Tongue (tissue), 2 donors: ENCODE measurements around the gene ARF3. TPM values are rescaled to one million over a fixed set of nuclear protein-coding genes. Genes with fewer than 3 reads are reported as not detected.
A peak's percentile ranks its signal among the peaks of the same experiment; 100 is the strongest.

ENCODE experiments used
- DNase-seq: peaks from one replicate; pipeline ENCODE4 v3.0.0-alpha.2; 2015
- total RNA-seq: library from RNA; depleted of rRNA; stranded (reverse); fragments of >200 nt; gene quantifications from one replicate; pipeline ENCODE4 v1.2.3, GENCODE V29; 2014

The ARF3 gene
- total RNA-seq, 1 donor from 2014 or later: 28.9 TPM

DNA sequence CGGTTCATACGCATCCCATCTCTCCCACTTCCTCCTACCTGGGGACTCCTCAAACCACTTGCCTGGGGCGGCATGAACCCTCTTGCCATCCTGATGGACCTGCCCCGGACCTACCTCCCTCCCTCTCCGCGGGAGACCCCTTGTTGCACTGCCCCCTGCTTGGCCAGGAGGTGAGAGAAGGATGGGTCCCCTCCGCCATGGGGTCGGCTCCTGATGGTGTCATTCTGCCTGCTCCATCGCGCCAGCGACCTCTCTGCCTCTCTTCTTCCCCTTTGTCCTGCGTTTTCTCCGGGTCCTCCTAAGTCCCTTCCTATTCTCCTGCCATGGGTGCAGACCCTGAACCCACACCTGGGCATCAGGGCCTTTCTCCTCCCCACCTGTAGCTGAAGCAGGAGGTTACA, 24.5 kb upstream of the ARF3 start:
- DNase-seq: no peak

- no peak for DNase-seq
These were observed 23.9 kb upstream of the ARF3 start for GRCh38 chr12:48980953-48981756.

GRCh38 chr12:48980389-48980952, 23.2 kb upstream of the ARF3 start:
- no peak for DNase-seq

- DNase-seq: no peak
These were observed 22.5 kb upstream of the ARF3 start for GRCh38 chr12:48979602-48980388.

DNA sequence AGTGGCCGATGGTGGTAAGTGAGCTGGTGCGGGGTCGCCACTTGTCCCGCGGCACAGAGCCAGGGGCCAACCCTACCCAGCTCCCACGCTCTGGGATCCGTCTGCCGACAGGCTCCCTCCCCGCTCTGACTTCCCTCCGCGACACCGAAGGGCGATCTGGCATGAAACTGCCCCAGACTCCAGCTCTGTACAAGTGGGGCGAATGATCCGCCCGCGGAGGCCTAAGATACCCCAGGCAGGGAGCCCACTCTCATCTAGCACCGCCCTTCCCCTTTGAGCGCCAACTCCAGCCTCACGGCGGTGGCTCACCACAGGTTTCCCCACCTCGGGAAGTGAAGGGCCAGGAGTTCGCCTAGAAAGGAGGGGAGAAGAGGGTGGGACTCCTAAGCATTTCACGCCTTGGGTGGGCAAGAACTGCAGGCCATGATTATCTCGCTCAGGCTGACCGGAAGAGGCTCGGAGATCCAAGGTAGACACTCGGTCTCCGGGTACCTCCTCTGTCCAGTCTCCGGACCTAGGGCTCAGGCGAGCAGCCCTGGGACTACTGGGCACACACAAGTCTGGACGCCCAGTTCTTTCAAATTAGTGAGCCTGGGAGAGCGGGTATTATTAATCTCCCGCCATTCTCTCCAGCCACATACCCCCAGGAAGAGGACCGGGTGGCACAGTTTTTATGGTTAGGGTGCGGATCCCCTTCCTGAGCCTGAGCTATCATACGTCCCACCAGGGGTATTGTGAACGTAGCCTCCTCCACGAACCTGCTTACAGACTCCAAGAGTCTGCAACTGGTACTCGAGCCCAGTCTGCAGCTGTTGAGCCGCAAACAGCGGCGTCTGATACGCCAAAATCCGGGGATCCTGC, 21.7 kb upstream of the ARF3 start:
- no peak for DNase-seq

DNA sequence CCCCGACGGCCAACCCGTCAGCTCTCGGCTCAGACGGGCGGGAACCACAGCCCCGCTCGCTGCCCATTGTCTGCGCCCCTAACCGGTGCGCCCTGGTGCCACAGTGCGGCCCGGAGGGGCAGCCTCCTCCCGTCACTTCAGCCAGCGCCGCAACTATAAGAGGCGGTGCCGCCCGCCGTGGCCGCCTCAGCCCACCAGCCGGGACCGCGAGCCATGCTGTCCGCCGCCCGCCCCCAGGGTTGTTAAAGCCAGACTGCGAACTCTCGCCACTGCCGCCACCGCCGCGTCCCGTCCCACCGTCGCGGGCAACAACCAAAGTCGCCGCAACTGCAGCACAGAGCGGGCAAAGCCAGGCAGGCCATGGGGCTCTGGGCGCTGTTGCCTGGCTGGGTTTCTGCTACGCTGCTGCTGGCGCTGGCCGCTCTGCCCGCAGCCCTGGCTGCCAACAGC, 21.0 kb upstream of the ARF3 start, which contains the start of gene WNT1:
Gene WNT1 (plus strand): TSS at position 32 of the 450 bp plus-strand sequence. CDS start 329 bp downstream, at position 361.
- no peak for DNase-seq

GRCh38 chr12:48977290-48978281, 20.3 kb upstream of the ARF3 start:
- DNase-seq: peak; percentile 63

GRCh38 chr12:48973941-48974673, 16.8 kb upstream of the ARF3 start:
- no peak for DNase-seq

DNA sequence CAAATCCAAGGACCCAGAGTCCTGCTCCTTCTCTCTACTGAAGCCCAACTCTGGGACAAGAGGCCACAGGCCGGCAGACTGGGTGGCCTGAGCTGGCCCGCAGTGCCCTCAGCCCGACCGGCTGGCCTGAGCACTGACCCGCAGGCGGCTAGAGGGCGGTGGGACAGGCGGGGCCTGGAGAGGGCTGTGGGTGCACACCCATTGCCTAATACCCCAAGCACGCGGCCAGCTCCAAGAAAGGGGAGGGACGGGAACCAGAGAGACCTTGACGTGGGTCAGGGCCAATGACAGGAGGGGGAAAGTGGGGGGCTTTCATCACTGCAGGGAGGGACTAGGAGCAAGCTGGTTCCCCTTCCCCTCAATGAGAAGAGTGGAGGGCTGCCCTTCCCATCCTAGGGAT, 16.2 kb upstream of the ARF3 start:
- no peak for DNase-seq

DNA sequence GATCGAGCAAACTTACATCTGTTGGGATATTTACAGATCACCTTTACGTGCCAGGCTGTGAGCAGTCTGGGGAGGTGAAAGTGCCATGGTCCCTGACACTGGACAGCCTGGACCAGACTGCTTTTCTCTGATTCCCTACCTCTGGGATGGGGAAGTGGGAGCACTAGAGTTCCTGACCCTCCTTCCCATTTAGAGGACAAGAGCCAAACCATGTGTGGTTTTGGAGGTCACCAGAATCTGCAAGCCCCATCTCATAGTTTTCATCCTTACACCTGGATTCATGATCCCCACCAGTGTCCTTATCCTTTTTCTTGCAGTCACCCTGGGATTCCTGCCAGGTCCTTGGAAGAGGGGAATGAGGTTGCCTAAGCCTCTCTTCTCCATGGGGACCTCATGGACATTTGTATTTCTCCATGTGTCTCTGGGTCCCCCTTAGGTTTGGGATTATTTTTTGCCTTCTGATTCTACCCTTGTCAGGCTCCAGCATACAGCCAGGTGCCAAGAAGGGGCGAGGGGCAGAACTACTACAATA, 15.7 kb upstream of the ARF3 start:
- no peak for DNase-seq

DNA sequence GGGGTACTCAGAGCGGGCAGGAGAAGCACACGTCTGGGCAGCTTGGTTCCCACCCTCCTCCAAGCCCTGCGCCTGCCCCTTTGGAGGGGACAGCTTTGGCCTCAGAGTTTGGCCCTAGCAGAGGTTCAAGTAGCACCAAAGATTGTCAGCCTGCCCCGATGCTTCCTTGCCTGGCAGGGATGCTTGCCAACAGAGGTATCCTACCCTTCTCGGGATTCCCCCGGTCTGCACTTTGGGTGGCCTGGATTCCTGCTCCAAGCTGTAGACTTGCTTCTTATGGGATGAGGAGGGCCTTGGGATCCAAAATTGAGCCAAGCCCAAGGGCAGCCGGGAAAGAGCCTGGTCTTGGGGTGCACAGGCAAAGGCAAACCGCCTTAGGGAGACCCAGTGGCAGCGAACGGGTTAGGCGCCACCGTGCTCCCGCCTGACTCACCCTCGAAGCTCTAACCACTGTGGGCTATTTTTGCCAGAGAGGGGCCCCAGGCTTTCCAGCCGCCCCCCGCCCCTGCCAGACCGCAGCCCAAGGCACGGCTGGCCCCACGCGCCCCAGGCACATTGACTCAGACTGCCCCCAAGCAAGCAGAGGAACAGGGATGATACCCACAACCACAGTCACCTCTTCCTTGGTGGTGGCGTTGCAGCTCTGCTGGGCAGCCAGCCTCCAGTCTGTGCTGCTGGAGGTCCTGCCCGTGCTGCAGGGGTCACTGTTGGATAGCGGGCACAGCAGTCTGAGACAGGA, 15.1 kb upstream of the ARF3 start:
- no peak for DNase-seq

DNA sequence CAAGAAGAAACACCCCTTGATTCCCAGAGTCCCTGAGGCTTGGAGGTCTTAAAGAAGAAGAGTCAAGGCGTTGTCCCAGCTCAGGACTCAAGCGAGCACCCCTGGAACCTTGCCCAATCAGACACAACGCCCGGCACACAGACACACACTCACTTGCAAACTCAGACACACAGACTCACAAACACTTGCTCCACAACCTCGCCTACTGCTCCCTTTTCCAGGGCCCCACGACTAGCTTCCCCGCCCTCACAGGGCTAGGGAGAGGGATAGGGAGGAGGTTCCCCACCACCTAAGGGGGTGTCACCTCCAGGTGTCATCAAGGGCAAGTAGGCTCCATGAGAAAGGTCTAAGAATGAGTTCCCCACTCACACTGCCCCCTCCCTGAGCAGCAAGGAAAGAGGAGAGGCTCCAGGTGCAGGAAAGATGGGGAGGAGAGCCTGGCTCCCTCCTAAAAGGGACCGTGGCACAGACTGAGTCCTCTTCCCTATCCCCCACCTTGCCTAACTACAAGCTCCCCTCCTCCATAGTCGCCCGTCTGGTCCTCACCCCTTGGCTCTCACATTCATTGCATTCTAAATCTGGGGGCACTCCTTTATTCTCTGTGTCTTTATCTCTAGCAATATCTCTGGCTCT, 13.5 kb upstream of the ARF3 start:
- no peak for DNase-seq

DNA sequence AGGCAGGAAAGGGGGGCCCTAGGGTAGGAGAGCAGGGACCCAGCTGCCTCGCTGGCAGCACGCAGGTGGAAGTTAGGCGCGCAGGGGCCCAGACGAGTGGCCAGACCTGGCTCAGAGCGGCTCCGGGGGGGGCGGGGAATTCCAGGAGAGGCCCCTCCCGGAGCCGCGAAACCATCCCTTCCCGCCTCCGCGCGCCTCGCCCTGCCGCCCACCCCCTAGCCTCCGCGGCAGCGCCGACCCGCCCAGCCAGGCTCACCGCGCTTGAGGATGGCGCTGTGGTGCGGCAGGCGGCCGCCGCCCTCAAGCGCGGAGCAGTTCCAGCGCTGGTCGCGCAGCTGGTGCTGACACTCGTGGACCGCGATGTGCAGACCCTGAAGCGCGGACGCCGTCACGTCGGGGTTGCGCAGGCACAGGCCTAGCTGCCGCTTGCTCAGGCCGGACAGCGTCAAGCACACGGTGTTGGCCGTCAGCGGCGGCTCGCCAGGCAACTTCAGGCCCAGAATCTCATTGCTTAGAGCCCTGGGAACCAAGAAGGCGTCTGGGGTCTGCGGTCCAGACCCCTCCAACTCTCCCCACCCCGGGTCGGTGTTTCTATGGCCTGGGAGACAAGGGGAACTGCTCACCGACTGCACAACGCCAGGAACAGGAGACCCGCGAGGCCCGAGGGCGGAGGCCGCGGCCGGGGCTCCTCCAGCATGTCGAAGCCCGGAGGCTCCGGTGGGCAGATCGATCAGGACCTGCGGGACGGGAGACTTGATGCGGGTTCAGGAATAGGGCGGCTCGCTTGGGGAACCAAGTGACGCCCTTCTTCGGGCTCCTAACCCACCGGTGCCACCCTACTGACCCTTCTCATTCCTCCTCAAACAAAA, 12.8 kb upstream of the ARF3 start:
- no peak for DNase-seq

DNA sequence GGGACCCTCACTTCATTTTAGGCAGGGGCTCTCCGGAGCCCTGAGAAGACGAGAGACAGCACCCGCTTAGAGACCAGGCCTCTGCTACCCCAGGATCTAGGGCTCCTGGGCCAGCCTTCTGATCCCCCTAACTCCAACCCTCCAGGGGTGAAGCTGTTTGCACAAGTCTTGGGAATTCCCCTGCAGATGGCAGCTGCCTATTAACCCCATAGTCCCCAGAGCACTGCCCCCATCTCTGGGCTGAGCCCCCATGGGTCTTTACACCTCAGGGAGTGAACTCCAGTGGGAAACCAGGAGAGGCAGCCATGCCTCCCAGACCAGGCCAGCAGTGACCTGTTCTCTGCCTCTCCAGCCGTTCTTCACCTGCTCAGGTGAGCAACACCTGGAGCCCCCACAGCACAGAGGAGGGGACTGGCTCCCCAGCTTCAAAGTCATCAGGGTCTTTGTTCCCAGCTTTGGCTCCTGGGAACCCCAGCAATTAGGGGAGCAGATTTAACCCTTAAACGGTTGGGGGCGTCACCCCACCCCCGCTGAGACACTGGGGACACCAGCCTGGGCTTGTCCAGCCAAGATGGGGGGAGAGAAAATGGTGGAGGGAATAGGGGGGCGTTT, 12.0 kb upstream of the ARF3 start:
- DNase-seq: no peak

GRCh38 chr12:48968467-48968866, 11.2 kb upstream of the ARF3 start:
- no peak for DNase-seq

- no peak for DNase-seq
These were observed 10.7 kb upstream of the ARF3 start for GRCh38 chr12:48967991-48968390.
